Endothelial cell of umbilical vein (primary cell): ENCODE data around the gene ARHGDIB.

ENCODE experiments used
- EZH2 ChIP-seq: IDR thresholded peaks from 2 replicates; pipeline ENCODE4 v1.6.1; 2012; ENCODE audit warnings: borderline replicate concordance, low read depth, mild to moderate bottlenecking, moderate library complexity, low read length, inconsistent platforms; ENCODE audit not compliant: severe bottlenecking
- JUN ChIP-seq: IDR thresholded peaks from 2 replicates; pipeline ENCODE4 v1.6.1; 2011; ENCODE audit warnings: borderline replicate concordance, low read depth; ENCODE audit not compliant: insufficient read length, insufficient read depth
- MAX ChIP-seq: IDR thresholded peaks from 2 replicates; pipeline ENCODE4 v1.6.1; 2011; ENCODE audit not compliant: insufficient read depth, insufficient read length
- MYC ChIP-seq: IDR thresholded peaks from one replicate; pipeline ENCODE4 v1.6.1; 2011; ENCODE audit warnings: mild to moderate bottlenecking, low read depth, low read length
- POLR2A ChIP-seq: IDR thresholded peaks from 2 replicates; pipeline ENCODE4 v1.6.1; 2012; ENCODE audit warnings: low read depth, mild to moderate bottlenecking, control low read depth, low read length
- POLR2AphosphoS5 ChIP-seq: IDR thresholded peaks from 2 replicates; pipeline ENCODE4 v1.6.1; 2012; ENCODE audit warnings: low read depth, mild to moderate bottlenecking, control low read depth, low read length, moderate library complexity; ENCODE audit not compliant: insufficient read depth
- TF ChIP-seq, protein P1 (sequence below), 2 donors: IDR thresholded peaks; 1 replicate in 1 of 2; 2 replicates in 1 of 2; pipeline ENCODE4 v1.5.1; 2011; ENCODE audit warnings: low read length in 2 of 2, mild to moderate bottlenecking in 2 of 2, moderate library complexity in 2 of 2, control low read depth in 1 of 2, inconsistent platforms in 1 of 2, low read depth in 1 of 2; ENCODE audit not compliant: insufficient read depth in 1 of 2; ENCODE audit errors: extremely low read depth in 1 of 2

DNA sequence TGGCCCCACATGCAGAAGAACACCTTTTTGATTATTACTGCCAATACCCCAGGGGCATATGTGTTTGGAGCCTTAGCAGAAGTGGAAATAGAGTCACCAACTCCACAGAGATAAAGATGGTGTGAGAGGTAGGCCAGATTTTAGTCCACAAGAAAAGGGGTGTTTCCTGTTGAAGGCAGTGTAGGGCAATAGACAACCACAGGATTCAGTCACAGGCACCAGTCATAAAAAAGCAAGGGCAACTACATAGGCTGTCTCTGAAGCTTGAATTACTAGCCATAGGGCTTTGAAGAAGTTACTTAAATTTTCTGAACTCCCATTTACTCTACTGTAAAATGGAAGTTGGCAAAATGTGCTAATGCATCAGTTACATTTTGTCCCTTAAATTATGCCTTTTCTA is 41.9 kb downstream of the ARHGDIB start:
- TF ChIP-seq, protein P1, sequence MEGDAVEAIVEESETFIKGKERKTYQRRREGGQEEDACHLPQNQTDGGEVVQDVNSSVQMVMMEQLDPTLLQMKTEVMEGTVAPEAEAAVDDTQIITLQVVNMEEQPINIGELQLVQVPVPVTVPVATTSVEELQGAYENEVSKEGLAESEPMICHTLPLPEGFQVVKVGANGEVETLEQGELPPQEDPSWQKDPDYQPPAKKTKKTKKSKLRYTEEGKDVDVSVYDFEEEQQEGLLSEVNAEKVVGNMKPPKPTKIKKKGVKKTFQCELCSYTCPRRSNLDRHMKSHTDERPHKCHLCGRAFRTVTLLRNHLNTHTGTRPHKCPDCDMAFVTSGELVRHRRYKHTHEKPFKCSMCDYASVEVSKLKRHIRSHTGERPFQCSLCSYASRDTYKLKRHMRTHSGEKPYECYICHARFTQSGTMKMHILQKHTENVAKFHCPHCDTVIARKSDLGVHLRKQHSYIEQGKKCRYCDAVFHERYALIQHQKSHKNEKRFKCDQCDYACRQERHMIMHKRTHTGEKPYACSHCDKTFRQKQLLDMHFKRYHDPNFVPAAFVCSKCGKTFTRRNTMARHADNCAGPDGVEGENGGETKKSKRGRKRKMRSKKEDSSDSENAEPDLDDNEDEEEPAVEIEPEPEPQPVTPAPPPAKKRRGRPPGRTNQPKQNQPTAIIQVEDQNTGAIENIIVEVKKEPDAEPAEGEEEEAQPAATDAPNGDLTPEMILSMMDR (IDR thresholded peaks at IDR 0.05; ENCODE audit: extremely low read depth in 1 of 2, insufficient read depth in 1 of 2, low read depth in 1 of 2, low read length in 2 of 2) = no peak
- no peak for TF ChIP-seq EZH2
- no peak for TF ChIP-seq MAX
- no peak for TF ChIP-seq MYC
- no peak for TF ChIP-seq POLR2A
- no peak for TF ChIP-seq POLR2AphosphoS5
- TF ChIP-seq JUN = no peak
